Measurements from ENCODE around the gene MAPRE3.

- TF ChIP-seq CTCF (IDR thresholded peaks at IDR 0.05) (no peak), POLR2A (IDR thresholded peaks at IDR 0.05) (no peak)
Observed at GRCh38 chr2:27024188-27024587, 53.8 kb downstream of the MAPRE3 start.

Data from body of pancreas (tissue), 4 donors.